Stimulated activated CD8-positive, alpha-beta memory T cell treated with anti-CD3 and anti-CD28 coated beads, Interleukin-2, amount 100 ng/mL, for 48 hours (primary cell): ENCODE data around the gene CAMTA1.

Experiments used
- DNase-seq, 2 donors: peaks; one replicate each; pipeline ENCODE4 v3.0.0-alpha.2; 2020; ENCODE audit warnings: low read depth in 2 of 2

CAMTA1 gene

DNA sequence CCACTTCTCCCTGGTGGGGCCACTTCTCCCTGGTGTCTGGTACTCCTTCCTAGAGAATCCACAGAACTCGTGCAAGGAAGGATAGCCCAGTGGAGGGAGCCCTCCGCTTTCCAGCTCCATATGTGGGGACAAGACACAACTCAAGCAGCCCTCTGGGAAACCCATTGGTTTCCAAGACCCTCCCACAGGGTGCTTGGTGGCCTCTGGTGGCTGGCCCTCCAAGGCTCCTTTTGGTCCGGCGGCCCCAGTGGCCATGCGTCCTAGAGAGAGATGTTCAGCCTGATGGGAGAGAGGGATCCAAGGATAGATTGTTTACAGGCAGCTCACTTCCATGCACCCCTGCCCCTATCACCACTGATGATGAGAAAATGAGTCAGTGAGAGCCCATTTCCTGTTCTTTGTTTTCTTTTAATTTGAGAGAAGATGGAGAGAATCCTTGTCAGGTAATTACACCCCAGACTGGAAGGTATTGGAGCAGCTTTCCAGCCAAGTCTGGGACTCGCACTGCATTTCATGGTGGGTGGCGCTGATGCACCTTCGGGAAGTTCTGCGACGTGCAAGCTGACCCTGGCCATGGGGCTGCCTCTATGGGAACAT is 499.7 kb downstream of the CAMTA1 start:
- DNase-seq = no peak

DNA sequence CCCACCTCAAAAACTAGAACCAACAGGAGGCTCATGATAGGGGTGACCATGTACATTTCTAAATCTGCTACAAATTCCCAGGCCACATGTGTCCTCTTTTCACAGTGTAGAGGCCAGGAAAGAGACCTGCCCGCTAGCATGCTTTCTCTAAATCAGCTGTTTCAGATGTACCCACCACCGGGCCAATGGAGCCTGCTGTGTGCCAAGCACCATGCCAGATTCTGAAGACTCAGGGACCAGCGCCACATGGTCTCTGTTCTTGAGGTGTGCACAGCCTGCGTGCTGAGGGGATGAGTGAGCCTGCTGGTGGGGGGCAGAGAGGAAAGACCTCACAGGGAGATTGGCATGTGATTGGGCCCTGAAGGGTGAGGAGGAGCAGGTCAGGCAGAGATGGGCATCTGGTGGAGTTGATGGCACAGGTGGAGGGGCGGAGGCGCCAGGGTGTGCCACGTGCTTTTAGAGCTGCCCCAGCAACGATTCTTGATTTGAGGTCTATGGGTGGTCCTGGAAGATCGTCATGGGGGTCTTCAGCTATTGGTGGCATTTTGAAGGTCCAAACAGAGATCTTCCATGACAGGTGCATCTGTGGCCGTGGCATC is 500.7 kb downstream of the CAMTA1 start:
- no peak for DNase-seq

DNA sequence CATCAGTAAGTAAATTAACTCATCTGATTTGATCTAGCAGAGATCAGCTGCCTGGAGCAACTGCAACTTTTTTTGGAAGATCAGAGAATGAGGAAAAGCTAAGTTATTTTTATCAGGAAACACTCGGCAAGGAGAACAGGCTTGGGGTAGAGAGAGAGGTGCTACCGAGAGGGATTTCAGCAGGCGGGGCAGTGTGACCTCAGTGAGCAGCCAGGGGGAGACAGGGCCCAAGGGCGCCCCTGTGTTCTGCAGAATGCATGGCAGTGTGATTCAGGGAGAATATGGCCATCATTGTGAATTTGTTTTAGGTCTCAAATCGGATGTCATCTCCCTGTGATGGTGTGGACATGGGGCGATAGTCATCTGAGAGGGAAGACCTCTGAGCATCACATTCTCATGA is 501.8 kb downstream of the CAMTA1 start:
- no peak for DNase-seq

DNA sequence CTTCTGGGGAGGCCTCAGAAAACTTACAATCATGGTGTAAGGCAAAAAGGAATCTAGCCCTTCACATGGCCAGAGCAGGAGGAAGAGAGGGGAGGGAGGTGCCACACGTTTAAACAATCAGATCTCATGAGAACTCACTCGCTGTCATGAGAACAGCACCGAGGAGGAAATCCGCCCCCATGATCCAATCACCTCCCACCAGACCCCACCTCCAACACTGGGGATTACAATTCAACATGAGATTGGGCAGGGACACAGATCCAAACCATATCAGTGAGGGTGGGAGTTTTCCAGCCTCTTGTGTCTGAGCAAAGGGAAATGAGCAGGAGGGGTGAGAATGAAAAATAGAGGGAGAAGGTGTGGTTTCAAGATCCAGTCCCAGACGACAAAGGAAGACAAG is 503.7 kb downstream of the CAMTA1 start:
- DNase-seq = no peak

DNA sequence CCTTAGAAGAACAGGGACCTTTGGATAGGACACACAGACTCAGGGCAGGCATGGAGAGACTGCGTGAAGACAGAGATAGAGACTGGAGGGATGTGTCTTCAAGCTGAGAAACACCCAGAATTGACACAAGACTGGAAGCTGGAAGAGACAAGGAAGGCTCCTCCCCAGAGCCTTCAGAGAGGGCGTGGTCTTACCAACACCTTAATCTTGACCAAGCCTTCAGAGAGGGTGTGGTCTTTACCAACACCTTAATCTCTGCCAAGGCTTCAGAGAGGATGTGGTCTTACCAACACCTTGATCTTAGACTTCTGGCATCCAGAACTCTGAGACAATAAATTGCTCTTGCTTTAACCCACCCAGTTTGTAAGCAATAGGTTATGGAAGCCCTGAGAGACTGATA is 504.4 kb downstream of the CAMTA1 start:
- DNase-seq = no peak

DNA sequence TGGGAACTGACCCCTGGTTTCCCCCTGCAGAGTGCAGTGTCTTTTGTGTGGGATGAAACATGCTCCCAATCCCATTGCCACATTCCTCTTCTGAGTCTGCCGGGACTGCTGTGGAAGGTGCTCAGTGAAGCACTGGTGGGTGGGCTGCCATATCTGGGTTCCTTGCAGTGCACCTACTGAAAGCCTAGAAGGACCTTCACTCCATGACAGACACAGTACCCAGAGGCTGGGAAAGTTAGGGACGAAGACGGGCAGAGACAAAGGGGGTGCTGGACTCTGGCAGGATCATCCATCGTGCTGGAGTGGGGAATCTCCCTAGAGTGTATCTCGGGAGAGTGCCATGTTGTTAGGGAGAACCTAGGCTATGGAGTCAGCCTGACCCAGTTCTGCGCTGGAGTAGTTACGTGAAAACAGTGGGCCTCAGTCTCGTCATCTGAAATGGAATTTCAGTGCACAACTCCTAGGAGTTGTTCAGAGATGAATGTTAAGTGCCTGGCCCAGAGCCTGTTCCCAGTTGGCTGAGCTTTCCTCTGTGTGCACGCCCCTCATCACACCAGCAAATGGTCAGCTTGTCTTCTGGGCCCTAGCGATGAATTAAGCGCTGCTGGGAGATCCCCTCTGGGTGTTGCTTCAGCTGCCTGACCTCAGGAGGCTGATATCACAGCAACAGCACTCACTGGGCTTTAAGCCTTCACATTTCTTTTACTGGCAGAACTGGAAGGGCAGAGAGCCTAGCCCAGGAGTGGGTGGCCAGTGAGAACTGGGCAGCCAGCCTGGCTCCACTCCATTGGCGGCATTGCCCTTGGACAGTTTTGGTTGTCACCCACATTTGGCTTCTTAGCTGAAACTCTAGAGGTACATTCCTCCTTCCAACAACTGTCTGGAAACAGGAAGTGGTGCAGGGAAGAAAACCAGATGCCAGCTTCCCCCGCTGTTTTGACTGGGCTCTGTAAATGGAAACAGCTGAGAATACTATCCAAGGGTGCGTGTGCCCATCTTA is 506.0 kb downstream of the CAMTA1 start:
- DNase-seq = no peak

DNA sequence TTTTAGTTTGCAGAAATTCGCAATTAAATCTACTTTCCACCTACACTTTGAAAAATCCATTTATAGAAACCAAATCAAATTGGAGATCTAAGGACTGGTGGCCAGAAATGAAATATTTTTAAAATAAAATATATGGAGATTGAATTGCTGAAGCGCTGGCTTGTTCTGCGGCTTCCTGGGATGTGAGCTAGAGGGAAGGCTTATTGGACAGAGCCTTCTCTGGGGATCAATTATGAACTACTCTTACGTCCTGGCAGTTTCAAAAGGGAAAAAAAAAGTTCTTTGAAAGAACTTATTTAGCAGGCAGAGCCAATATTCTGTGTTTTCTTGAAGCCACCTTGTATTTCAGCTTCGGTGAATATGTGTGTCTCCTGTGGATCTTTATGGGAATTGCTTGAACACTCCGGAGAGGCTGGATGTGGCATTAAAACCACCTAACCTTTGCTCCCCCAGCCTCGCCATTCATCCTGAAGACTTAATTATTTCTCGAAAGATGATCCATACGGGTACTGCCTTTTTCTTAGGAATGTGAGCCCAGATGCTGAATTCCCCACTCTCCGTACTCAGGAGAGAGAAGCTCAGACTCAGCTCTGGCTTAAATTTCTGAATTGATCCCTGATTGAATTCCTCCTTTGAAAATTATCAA is 506.9 kb downstream of the CAMTA1 start:
- no peak for DNase-seq

DNA sequence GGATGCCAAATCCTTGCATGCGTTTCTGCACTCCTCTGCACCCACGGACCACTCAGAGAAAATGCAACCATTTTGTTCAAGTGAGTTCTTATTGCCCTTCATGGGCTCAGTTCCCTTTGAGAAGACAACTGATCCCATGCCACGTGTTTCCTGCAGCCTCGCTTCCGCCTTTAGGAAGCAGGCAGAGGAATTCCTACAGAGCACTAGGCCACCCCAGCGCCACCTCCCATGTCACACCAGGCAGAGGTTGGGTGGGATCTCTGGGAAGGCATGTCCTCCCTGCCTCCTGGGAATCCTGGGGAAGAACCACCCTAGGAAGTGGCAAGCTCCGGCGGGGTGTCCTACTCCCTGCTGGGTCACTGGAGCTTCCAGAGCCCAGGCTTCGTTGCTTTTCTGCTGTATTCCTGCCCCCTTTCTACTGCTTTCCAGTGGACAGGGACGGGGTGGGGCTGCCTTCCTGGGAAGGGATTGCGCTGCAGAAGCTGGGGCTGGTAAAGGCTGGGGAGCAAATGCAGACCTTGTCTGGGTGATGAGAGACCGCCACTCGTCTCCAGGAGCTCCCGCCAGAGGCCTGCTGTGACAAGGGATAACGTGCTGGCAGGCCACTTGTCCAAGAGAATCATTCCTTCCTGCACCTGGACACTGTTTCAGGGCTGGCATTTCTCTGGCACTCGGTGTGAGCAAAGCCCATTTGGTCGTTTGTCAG is 507.6 kb downstream of the CAMTA1 start:
- no peak for DNase-seq

DNA sequence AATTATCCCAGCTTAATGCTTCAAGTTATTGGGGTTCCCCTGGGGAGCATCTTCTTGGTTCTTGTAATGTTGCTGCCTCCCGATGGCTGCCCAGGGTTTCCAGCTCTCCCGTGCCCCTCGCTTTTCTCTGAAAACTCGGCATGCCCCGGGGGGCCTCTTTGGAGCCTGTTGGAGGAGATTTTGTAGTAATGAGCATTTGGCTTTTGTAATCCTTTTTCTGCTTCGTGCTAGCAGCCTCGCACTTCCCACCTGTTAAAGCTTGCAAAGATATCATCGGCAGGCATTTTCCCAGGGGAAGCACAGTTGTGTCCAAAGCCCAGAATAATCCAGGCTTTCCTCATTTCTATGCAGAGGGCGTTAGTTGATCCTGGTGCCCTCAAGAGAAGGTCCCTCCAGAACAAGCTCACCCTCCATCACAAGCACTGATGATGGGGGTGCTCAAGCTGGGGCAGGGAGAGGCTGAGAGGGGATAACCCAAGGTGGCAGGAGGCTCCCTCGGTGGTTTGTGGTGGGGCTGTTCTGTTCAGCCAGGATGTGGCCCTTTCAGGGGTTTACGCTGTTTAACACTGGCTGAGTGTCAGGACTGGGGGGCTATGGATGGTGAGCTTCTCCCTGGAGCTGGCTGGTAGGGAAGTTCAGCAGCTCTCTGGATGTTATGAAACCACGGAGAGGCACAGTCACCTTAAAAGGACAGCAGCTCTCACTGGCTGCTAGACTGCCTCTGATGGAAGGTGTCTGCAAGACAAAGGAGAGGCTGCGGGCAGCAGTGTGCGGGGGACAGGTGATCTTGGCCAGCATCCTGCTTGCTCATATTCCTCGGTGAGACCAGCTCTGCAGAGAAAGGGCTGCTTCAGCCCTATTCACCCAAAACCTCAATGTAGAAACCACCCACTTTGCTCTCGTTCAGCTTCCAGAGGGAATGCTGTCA is 508.7 kb downstream of the CAMTA1 start:
- DNase-seq = no peak

DNA sequence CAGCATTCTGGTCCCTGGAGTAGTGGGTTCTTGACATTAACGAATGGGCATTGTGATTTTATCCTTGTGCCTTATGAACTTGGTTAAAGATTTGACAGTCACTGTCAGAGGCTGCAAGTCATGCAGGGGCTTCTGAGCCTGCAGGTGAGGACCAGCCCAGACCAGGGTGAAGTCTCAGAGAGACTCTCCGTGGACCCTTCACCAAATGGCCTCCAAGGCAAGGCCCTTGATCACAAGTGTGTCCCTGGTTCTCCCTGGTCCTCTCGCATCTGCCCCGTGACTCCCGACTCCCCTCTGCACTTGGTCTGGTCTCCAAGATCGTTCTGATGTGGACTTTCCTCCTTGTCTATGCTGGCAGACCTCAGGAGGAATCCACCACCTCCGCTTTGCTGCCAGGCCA is 509.4 kb downstream of the CAMTA1 start:
- no peak for DNase-seq

DNA sequence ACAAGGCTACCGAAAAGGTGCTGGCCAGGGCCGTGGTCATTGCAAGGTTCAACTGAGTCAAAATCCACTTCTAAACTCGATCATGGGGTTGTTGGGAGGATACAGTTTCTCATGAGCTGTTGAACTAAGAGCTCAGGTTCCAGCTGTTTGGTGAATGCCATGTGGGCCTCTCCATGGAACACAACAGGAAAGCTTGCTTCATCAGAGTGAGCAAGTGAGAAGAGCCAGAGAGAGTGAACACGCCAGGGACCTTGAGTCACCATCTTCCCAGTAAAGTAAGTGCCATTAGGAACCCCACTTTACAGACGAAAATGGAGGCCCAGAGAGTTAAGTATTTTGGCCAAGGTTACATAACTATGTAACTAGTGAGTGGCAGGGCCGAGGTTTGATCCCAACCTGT is 510.7 kb downstream of the CAMTA1 start:
- no peak for DNase-seq

DNA sequence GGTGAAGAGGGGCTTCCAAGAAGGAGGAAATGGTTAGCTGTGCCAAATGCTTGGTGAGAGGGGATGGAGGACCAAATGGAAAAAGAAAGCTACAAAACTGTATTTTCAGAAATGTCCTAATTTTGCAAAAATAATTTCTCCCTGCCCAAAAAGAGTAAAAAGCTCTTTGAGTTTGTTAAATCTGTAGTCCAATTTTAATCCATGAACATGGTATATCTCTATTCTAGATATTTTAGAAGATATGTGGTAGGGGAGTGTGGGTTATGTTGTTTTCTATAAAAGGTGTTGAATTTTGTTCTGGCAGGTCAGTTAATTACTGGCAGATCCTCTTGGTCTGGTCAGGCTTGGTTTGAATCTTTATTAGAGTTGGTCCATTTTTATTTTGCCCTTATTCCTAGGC is 511.7 kb downstream of the CAMTA1 start:
- no peak for DNase-seq

DNA sequence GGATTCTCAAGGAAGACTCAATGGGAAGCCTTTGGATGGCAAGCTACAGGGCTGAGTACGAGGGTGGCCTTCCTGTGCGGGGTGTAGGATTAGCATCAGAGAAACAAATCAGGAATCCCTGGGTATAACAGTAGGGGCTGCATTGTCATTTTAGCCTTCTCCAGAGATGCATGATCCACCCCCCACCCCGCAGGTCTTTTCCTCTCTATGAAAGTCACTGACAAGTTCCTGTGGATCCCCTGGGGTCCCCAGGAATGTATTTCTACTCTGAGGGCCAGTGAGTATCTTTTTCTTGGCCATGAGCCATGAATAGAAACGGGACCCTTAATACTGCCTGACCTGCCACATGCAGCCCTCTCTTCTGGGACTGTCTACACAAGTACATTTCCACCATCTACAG is 512.9 kb downstream of the CAMTA1 start:
- DNase-seq = no peak

DNA sequence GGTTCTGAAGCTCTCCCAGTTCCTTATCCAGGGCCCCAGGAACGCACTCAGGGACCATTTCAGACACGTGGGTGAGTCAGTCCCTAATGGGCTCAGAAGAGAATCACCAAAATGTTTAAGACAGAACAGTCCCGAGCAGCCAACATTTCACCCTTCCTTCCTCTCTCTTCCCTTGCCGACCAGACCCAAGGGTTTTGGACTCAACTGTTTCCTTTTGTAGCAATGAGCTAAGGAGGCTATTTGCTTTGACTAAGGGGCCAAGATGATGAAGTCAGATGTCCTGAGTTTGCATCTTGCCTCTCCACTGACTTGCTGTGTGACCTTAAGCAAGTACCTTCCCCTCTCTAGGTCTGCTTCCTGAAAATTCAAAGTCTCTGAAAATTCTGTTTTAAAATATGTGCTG is 513.5 kb downstream of the CAMTA1 start:
- DNase-seq = no peak

DNA sequence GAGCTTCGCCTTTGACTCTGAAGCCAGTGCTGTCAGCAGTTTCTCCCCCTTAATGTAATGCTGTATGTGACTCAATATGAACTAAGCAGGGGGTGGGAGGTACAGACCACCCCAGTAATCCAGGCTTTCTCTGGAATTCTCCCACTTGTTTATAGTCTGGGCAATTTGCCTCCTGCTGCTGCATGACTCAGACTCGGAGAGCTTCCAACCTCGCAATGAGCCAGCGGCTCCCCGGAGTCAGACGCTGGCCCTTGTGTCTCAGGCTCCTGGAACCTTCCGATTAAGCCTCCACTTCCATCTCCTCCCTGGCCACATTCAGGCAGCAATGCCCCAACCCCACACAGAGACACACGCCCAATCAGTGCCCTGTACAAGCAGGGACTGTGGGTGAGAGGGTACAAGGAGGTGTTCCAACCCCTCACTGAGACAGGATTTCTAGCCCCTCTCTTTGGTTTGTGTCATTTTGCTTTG is 514.1 kb downstream of the CAMTA1 start:
- no peak for DNase-seq

DNA sequence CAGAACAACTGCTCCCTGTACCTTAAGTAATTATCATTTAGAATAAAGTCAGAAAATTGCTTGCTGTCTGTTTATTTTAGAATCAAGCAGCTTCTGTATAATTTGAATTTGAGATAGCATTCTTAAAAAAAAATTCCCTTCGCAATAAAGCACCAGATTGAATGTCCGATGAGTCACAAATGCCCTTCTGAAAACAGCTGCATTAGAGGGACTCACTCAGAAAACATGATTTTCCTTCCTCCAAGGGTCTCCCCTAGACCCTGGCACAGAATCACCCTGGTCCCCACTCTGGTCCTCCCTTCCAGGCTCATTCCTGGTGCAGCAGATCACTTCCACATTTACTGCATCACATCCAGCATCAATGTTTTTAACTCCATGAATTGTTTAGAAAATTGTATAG is 514.7 kb downstream of the CAMTA1 start:
- DNase-seq = no peak

DNA sequence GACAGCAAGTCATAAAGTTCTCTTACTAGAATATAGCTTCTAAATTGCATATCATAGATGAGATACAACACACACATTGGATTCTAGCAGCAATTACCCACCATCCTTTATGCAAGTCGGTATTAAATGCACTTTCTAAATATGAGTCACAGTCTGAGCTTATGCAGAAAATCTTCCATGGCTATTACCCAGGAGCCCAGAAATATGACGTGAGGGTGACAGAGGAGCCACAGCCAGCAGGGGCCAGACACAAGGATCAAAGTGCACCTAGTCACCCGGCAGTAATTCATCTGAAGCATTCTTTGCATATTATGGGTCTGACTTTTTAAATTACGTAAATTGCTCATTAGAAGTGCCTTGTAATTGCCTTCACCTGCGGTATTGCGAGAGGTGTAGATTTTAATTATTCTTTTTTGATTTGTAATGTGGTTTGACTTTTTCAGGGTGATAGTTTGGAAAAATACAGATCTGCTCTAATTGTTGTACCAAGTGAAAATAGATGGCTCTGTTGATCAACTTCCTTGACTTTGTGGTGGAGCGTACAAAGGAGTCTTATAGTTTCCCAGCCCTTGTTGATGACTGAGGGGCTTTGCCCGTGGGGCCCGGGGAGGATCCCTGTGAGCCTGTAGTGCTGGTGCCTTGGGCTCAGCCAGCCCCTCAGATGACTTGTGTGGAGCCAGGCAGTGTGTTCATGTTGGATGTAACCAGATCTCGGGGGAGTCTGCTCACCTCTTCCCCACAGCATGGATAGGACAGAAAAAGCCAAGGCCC is 515.8 kb downstream of the CAMTA1 start:
- DNase-seq = no peak

DNA sequence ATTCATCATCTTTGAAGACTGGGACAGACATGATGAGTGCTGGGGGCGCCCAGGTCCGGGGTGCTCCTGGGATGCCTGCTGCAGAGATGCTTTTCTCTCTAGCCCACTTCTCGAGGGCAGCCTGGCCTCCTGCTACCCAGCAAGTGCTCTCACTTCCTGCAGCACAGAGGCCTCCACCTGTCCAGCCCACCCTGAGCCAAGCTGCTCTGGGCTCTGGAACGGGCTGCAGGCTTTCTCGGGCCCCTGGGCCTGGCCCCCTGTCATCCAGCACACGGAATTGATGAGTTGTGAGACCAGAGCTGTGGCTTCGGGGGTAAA is 516.4 kb downstream of the CAMTA1 start:
- no peak for DNase-seq

DNA sequence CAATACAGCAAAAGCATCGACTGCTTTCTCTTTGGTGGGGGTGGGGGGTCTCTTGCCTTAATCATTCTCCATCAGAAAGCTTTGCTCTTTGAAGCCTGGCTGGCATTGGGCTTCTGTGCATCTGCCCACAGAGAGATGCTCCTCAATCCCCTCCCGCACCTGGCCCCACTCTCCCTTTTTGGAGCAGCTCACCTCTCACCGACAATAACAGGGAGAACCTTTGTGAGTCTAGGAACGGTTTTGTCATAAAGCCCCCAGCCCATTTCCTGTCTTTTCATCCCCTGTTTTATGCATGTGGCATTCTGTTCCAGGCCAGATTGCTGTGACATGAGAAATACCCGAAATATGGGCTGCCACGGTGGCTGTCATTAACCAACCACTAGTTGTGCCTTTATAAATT is 516.9 kb downstream of the CAMTA1 start:
- no peak for DNase-seq

DNA sequence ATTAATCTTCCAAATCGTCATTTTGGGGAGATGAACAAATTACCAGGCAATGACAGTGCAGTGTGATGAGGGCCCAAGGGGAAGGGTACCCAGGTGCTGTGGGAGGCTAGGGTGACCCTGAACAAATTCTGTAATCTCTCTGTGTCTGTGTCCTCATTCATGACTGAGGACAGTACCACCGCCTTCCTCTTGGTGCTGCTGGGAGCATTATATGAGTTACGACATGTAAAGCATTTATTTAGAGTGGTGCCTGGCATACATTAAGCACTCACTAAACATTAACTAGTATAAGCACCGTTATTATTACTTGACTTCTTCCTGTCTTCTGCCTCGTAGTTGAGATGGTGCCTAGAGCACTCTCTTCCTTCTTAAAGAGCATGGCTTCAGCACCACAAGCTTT is 517.6 kb downstream of the CAMTA1 start:
- no peak for DNase-seq
